Measurements from ENCODE around the gene RFWD3.

- TF ChIP-seq CTCF (CRISPR knock-in tag; IDR thresholded peaks at IDR 0.05) (no peak), HNF1B (CRISPR knock-in tag; IDR thresholded peaks at IDR 0.05) (no peak), ZNF570 (CRISPR knock-in tag; IDR thresholded peaks at IDR 0.05; ENCODE audit: borderline replicate concordance) (no peak), MTA1 (CRISPR knock-in tag; IDR thresholded peaks at IDR 0.05; ENCODE audit: borderline replicate concordance) (no peak), ZKSCAN8 (CRISPR knock-in tag; IDR thresholded peaks at IDR 0.05; ENCODE audit: borderline replicate concordance) (no peak), MED8 (CRISPR knock-in tag; IDR thresholded peaks at IDR 0.05; ENCODE audit: insufficient replicate concordance) (no peak), ESRRA (CRISPR knock-in tag; IDR thresholded peaks at IDR 0.05; ENCODE audit: low read depth) (no peak), NR3C1 (CRISPR knock-in tag; IDR thresholded peaks at IDR 0.05) (no peak)
Observed at GRCh38 chr16:74641969-74642368, 24.7 kb downstream of the RFWD3 start.

All from HepG2 (cell line).